Bronchial epithelial cell (primary cell): ENCODE measurements around the gene DVL3. TPM values are rescaled to one million over a fixed set of nuclear protein-coding genes. Genes with fewer than 3 reads are reported as not detected.

Experiments used
- DNase-seq: peaks from one replicate; pipeline ENCODE4 v3.0.0-alpha.2; 2010; ENCODE audit warnings: low read depth
- FAIRE-seq: peaks from 2 replicates; lab custom pipeline; 2011; peaks lifted over from hg19 to GRCh38; lab: Jason Lieb, UNC
- H3K27me3 ChIP-seq: 2 replicates; pipeline ENCODE4 v1.5.1; 2011; ENCODE audit warnings: low read length; ENCODE audit not compliant: control insufficient read depth, insufficient read depth
- H3K36me3 ChIP-seq: 2 replicates; pipeline ENCODE4 v1.5.1; 2011; ENCODE audit warnings: low read length; ENCODE audit not compliant: control insufficient read depth, insufficient read depth
- H3K4me3 ChIP-seq: 2 replicates; pipeline ENCODE4 v1.5.1; 2011; ENCODE audit warnings: mild to moderate bottlenecking, low read depth, low read length, control low read depth
- total RNA-seq: library from RNA; depleted of rRNA; stranded (reverse); fragments of >200 nt; gene quantifications from 2 replicates; pipeline ENCODE4 v1.2.1, GENCODE V29; 2014
- TF ChIP-seq, protein P1 (sequence below): IDR thresholded peaks from 2 replicates; pipeline ENCODE4 v1.5.1; 2011; ENCODE audit warnings: mild to moderate bottlenecking, moderate library complexity, low read length, control low read depth, inconsistent platforms; ENCODE audit not compliant: insufficient read depth, severe bottlenecking

DVL3 gene
- total RNA-seq, 1 donor from 2014 or later = 22.6 TPM

DNA sequence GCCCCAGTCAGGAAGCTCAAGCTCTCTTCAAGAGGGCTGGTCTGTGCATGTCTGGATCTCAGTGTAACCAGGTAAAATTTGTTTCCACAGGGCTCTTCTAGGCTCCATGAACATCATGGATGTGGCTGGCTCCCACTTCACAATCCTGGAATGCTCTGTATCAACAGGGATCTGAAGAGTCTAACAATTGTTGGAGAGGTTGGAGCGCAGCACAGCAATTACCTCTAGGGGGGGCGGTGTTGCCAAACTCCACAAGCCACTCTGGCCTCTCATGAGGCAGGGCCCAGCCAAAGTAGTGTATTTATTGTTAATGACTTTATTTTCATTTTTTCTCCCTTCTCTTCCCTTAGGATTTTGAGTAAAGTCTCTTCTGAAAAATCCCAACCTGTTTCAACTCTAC is 26.2 kb upstream of the DVL3 start:
- TF ChIP-seq, protein P1, sequence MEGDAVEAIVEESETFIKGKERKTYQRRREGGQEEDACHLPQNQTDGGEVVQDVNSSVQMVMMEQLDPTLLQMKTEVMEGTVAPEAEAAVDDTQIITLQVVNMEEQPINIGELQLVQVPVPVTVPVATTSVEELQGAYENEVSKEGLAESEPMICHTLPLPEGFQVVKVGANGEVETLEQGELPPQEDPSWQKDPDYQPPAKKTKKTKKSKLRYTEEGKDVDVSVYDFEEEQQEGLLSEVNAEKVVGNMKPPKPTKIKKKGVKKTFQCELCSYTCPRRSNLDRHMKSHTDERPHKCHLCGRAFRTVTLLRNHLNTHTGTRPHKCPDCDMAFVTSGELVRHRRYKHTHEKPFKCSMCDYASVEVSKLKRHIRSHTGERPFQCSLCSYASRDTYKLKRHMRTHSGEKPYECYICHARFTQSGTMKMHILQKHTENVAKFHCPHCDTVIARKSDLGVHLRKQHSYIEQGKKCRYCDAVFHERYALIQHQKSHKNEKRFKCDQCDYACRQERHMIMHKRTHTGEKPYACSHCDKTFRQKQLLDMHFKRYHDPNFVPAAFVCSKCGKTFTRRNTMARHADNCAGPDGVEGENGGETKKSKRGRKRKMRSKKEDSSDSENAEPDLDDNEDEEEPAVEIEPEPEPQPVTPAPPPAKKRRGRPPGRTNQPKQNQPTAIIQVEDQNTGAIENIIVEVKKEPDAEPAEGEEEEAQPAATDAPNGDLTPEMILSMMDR = peak; percentile 47
- Histone ChIP-seq H3K27me3 (no peaks in the 10 kb centered on the region), H3K4me3 (no peak overlapping the region), H3K36me3 (no peaks in the 10 kb centered on the region)
- DNase-seq (peak; percentile 52), FAIRE-seq (no peak)

DNA sequence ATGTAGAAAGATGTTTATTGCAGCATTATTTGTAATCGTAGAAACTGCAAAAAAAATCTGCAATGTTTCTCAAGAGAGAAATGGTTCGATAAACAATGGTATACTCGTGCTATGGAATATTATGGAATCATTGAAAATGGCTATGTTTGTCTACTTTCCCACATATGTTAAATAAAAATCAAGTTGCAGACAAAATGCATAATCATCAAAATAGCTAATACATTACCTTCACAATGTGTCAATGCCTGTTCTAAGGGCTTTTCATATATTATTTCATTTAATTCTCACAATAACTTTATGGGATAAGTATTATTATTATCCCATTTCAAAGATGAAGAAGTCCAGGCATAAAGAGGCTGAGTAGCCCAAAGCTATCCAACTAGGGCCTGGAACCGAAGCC is 22.2 kb upstream of the DVL3 start:
- no peak for FAIRE-seq
- TF ChIP-seq, protein P1 = no peak
- Histone ChIP-seq H3K36me3 (peaks cover 4% of the 10 kb centered on the region), H3K27me3 (no peaks in the 10 kb centered on the region), H3K4me3 (no peak overlapping the region)
- no peak for DNase-seq

DNA sequence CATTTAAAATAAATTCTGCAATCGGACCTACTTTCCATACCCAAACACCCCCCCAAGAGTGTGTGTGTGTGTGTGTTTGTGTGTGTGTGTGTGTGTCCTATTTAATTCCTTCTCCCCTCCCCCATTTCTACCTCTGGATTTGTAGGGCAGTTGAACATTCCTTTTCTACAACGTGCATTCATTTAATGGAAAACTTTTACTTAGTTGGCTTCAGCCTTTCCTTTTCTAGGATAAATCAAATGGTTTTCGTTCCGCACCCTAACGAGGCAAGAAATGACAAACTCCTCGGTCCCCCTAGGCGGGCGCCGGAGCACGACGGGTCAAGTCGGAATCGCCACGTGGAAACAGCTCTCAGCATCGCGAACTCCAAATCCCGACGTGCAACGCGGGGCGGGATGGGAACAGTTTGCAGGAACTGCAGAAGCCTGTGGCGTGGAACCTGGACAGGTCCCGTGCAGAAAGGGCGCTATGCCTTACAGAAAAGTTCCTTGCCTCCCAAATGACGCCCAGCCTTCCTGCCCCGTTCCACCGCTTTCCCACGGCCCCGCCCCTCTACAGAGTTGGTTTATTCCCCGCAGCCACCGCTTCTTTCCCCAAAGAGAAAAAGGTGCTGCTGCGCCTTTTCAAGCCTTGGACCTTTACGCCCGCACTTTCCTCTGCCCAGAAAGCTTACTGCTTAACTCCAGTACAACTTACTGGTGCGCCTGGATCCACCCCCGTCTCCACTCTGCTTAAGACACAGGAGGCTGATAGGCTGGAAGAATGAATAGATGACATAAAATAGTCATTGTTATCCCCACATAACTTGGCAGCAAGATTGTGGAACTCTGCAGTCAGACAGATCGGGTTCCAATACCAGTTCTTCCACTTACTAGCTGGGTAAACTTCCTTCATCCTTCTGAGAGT is 21.1 kb upstream of the DVL3 start:
- H3K36me3 ChIP-seq = peaks cover 4% of the 10 kb centered on the region
- TF ChIP-seq, protein P1 = no peak
- DNase-seq (peak; percentile 88), FAIRE-seq (no peak)
- H3K4me3 ChIP-seq = peak overlapping the region; percentile 76
- H3K27me3 ChIP-seq = no peaks in the 10 kb centered on the region

DNA sequence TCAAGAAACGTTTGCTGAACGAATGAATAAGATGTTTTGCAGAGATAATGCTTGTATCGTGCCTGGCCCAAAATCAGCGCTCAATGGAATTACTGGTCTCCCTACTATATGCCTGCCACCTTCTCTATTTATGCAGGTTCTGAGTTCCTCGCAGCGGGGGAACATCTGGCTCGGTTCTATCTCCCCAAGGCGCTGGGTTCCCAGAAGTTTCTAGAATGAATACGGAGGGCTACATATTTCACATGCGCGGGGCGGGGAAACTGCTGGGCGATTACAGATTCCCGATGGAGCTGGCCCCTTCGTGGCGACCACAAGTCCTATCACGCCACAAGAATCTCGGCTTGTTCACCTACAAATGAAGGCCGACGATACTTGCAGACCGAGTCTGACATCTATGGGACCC is 20.4 kb upstream of the DVL3 start:
- peaks cover 4% of the 10 kb centered on the region for H3K36me3 ChIP-seq
- TF ChIP-seq, protein P1 = no peak
- DNase-seq (no peak), FAIRE-seq (no peak)
- H3K4me3 ChIP-seq = peak overlapping the region; percentile 76
- no peaks in the 10 kb centered on the region for H3K27me3 ChIP-seq

DNA sequence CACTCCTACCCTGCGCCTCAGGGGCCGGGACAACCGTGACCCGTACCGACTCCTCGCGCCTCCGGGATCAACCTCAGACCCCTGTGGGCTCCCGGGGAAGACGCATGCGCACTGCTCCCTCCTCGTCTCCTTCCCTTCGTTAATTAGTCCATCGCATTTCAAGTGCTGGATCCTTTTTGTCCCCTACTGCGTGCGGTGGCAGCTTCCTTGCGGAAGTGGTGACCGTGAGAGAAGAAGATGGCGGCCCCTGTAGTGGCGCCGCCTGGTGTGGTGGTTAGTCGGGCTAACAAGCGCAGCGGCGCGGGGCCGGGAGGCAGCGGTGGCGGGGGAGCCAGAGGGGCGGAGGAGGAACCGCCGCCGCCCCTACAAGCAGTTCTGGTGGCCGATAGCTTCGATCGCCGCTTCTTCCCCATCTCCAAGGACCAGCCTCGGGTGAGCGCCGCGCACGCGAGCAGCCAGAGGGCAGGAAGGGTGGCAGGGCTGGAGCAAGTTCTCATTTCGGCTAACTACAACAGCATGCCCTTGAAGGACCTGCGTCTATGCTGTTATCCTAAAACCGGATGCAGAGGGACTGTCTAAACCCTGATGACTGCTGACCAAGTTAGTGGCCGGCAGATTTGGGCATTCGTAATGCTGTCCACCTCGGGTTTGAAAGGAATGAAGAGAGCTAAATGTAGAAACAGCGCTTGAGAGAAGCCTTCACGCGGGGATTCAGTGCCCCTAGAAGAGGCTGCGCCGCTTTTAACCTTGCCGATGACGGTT is 19.8 kb upstream of the DVL3 start, which contains the start of gene EIF2B5:
TSS of gene EIF2B5 (plus strand) at position 210 of the 762 bp plus-strand sequence. CDS start at position 238, 28 bp downstream.
- TF ChIP-seq, protein P1 = peak; percentile 47
- peak within 1 kb of the TSS; percentile 76 for H3K4me3 ChIP-seq
- no peak for FAIRE-seq
- H3K36me3 ChIP-seq = peaks cover 5% of the 10 kb centered on the region
- DNase-seq = peak; percentile 86
- H3K27me3 ChIP-seq = no peaks in the 10 kb centered on the region
